Hepatocyte (in vitro differentiated cells): ENCODE results near the gene ABCF1.
"Not testable (repeated sequence)": the region's sequence is repeated elsewhere in the genome, so short reads cannot be mapped to it uniquely, and the experiment has no call there.

Experiments used
- EZH2 ChIP-seq: fragments of 200-600 bp; sonication (generic); IDR thresholded peaks from 2 replicates; pipeline ENCODE4 v1.6.1; 2016; ENCODE audit warnings: antibody characterized with exemption, mild to moderate bottlenecking, borderline replicate concordance
- EZH2phosphoT487 ChIP-seq: fragments of 200-600 bp; sonication (generic); IDR thresholded peaks from one replicate; pipeline ENCODE4 v1.6.1; 2018; ENCODE audit warnings: antibody characterized with exemption, mild to moderate bottlenecking, low read depth, moderate library complexity; ENCODE audit not compliant: unreplicated experiment, severe bottlenecking
- TF ChIP-seq, protein P1 (sequence below): fragments of 200-600 bp; sonication (generic); IDR thresholded peaks from 2 replicates; pipeline ENCODE4 v1.5.1; 2016; ENCODE audit warnings: antibody characterized with exemption, mild to moderate bottlenecking; ENCODE audit not compliant: poor library complexity

DNA sequence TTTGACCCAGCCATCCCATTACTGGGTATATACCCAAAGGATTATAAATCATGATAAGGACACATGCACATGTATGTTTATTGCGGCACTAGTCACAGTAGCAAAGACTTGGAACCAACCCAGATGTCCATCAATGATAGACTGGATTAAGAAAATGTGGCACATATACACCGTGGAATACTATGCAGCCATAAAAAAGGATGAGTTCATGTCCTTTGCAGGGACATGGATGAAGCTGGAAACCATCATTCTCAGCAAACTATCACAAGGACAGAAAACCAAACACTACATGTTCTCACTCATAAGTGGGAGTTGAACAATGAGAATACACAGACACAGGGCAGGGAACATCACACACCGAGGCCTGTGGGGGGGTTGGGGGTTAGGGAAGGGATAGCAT is 44.8 kb upstream of the ABCF1 start:
- TF ChIP-seq, protein P1, sequence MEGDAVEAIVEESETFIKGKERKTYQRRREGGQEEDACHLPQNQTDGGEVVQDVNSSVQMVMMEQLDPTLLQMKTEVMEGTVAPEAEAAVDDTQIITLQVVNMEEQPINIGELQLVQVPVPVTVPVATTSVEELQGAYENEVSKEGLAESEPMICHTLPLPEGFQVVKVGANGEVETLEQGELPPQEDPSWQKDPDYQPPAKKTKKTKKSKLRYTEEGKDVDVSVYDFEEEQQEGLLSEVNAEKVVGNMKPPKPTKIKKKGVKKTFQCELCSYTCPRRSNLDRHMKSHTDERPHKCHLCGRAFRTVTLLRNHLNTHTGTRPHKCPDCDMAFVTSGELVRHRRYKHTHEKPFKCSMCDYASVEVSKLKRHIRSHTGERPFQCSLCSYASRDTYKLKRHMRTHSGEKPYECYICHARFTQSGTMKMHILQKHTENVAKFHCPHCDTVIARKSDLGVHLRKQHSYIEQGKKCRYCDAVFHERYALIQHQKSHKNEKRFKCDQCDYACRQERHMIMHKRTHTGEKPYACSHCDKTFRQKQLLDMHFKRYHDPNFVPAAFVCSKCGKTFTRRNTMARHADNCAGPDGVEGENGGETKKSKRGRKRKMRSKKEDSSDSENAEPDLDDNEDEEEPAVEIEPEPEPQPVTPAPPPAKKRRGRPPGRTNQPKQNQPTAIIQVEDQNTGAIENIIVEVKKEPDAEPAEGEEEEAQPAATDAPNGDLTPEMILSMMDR = not testable (repeated sequence)
- TF ChIP-seq EZH2phosphoT487, EZH2: not testable (repeated sequence)
